SW 1271 (cell line): ENCODE measurements around the gene PRSS48.
"Not testable (repeated sequence)": the region's sequence is repeated elsewhere in the genome, so short reads cannot be mapped to it uniquely, and the experiment has no call there.

Experiments used
- DNase-seq, 2 experiments: peaks; one replicate each; lab custom pipeline; 2025; lab: John Stamatoyannopoulos, UW

The PRSS48 gene

GRCh38 chr4:151260526-151260925, 16.4 kb upstream of the PRSS48 start:
- DNase-seq = no peak

- no peak for DNase-seq
These were observed 13.5 kb upstream of the PRSS48 start for GRCh38 chr4:151263455-151263854.

- no peak for DNase-seq
These were observed 10.5 kb upstream of the PRSS48 start for GRCh38 chr4:151266497-151266896.

- DNase-seq = no peak
These were observed 9.9 kb upstream of the PRSS48 start for GRCh38 chr4:151267104-151267503.

- no peak for DNase-seq
These were observed 9.0 kb upstream of the PRSS48 start for GRCh38 chr4:151267822-151268535.

- not testable (repeated sequence) for DNase-seq
These were observed 8.1 kb upstream of the PRSS48 start for GRCh38 chr4:151268905-151269304.

- DNase-seq = no peak
These were observed 7.7 kb downstream of the PRSS48 start for GRCh38 chr4:151284534-151285245.

GRCh38 chr4:151287409-151287808, 10.4 kb downstream of the PRSS48 start:
- no peak for DNase-seq

GRCh38 chr4:151291485-151291884, 14.5 kb downstream of the PRSS48 start:
- peak in 1 of 2 experiments; percentile 12 for DNase-seq

GRCh38 chr4:151292038-151292437, 15.1 kb downstream of the PRSS48 start:
- DNase-seq = no peak

- no peak for DNase-seq
These were observed 18.0 kb downstream of the PRSS48 start for GRCh38 chr4:151294833-151295496.

GRCh38 chr4:151296227-151296626, 19.3 kb downstream of the PRSS48 start:
- DNase-seq = no peak

- DNase-seq = no peak
These were observed 20.2 kb downstream of the PRSS48 start for GRCh38 chr4:151297170-151297569.

- DNase-seq = no peak
These were observed 25.5 kb downstream of the PRSS48 start for GRCh38 chr4:151302432-151302831.

GRCh38 chr4:151304226-151304625, 27.3 kb downstream of the PRSS48 start:
- no peak for DNase-seq

GRCh38 chr4:151304755-151305154, 27.8 kb downstream of the PRSS48 start:
- no peak for DNase-seq

GRCh38 chr4:151310124-151310728, 33.3 kb downstream of the PRSS48 start:
- DNase-seq = no peak

GRCh38 chr4:151313306-151314009, 36.5 kb downstream of the PRSS48 start:
- DNase-seq = no peak

GRCh38 chr4:151314010-151314355, 37.0 kb downstream of the PRSS48 start:
- DNase-seq = no peak

- no peak for DNase-seq
These were observed 37.5 kb downstream of the PRSS48 start for GRCh38 chr4:151314479-151314878.

GRCh38 chr4:151315212-151315886, 38.4 kb downstream of the PRSS48 start:
- DNase-seq = peak in 1 of 2 experiments; percentile 25
